Kidney (tissue), 14 donors: ENCODE measurements around the gene OXGR1. TPM values are rescaled to one million over a fixed set of nuclear protein-coding genes. Genes with fewer than 3 reads are reported as not detected.
A peak's percentile ranks its signal among the peaks of the same experiment; 100 is the strongest.

Source experiments
- DNase-seq, 5 donors: peaks; one replicate each; pipeline ENCODE4 v3.0.0-alpha.2; 2013 to 2020
- FAIRE-seq: peaks from 2 replicates; lab custom pipeline; 2012; peaks lifted over from hg19 to GRCh38; lab: Jason Lieb, UNC
- H3K27ac ChIP-seq, 2 donors: one replicate each; pipeline ENCODE4 v1.7.0; 2013; ENCODE audit warnings: low read depth in 2 of 2, low read length in 2 of 2, inconsistent platforms in 1 of 2
- H3K27me3 ChIP-seq: one replicate; pipeline ENCODE4 v1.7.1; 2013; ENCODE audit warnings: low read length, inconsistent platforms; ENCODE audit not compliant: control insufficient read depth, insufficient read depth
- H3K36me3 ChIP-seq, 3 donors: one replicate each; pipeline versions ENCODE4 v1.7.0 to v1.7.1; 2013; ENCODE audit warnings: low read length in 3 of 3, control low read depth in 1 of 3, inconsistent platforms in 1 of 3; ENCODE audit not compliant: insufficient read depth in 3 of 3, control insufficient read depth in 2 of 3
- H3K4me1 ChIP-seq, 3 donors: one replicate each; pipeline versions ENCODE4 v1.7.0 to v1.7.1; 2013; ENCODE audit warnings: low read length in 3 of 3, inconsistent platforms in 1 of 3, low read depth in 1 of 3; ENCODE audit not compliant: control insufficient read depth in 2 of 3, insufficient read depth in 2 of 3
- H3K4me3 ChIP-seq, 3 donors: one replicate each; pipeline versions ENCODE4 v1.7.0 to v1.8.1; 2013; ENCODE audit warnings: low read length in 3 of 3, control low read depth in 1 of 3, inconsistent platforms in 1 of 3
- H3K9ac ChIP-seq, 3 donors: one replicate each; pipeline versions ENCODE4 v1.7.0 to v1.7.1; 2013; ENCODE audit warnings: low read length in 3 of 3, control low read depth in 1 of 3, inconsistent platforms in 1 of 3
- H3K9me3 ChIP-seq, 3 donors: one replicate each; pipeline versions ENCODE4 v1.7.0 to v1.7.1; 2013; ENCODE audit warnings: low read length in 3 of 3, control low read depth in 1 of 3, inconsistent platforms in 1 of 3; ENCODE audit not compliant: control insufficient read depth in 2 of 3, insufficient read depth in 1 of 3
- CTCF ChIP-seq: IDR thresholded peaks from 3 replicates; pipeline ENCODE4 v1.5.1; 2012; ENCODE audit warnings: mild to moderate bottlenecking, moderate library complexity, borderline replicate concordance; ENCODE audit not compliant: insufficient read depth; ENCODE audit errors: extremely low read depth
- intact Hi-C: fragments of 100-400 bp; cut with DNase I; formaldehyde crosslinking; loops from one replicate; pipeline ENCODE4 v1.11.1; 2022
- polyA plus RNA-seq: library from polyadenylated mRNA; stranded (reverse); fragments of 350-450 nt; fragmentation: Illumina TruSeq; extraction: RNeasy Lipid Tissue Mini Kit (QIAGEN cat#74804); gene quantifications from one replicate; pipeline ENCODE4 v1.2.3, GENCODE V29; 2014; ENCODE audit warnings: low read depth, low replicate concordance; ENCODE audit not compliant: insufficient read depth
- total RNA-seq: library from RNA; stranded (reverse); fragmentation: NEBNext Ultra II Directional; extraction: Animal tissue kit (Norgen Biotek cat#: 25700); gene quantifications from one replicate; pipeline ENCODE4 v1.2.1, GENCODE V29; 2021
- donor health status: control.
- donor health status: control.
- donor health status: control.
- donor health status: control.
- donor health status: control.
- donor health status: DM: yes; HTN: yes; CAD: no.
- donor health status: Normal renal cell carcinoma (clear cell type).

Gene OXGR1
- total and polyA plus RNA-seq, 2 donors from 2014 or later: 0.72 to 3.5 TPM

- Histone ChIP-seq H3K4me1 (peaks cover 0 to 6% (median 0%) of the 10 kb centered on the region in 3 donors), H3K27ac (no peak overlapping the region), H3K9ac (no peak overlapping the region), H3K4me3 (no peak overlapping the region), H3K27me3 (no peaks in the 10 kb centered on the region), H3K9me3 (no peaks in the 10 kb centered on the region), H3K36me3 (no peaks in the 10 kb centered on the region)
- FAIRE-seq (no peak), DNase-seq (peak in 1 of 5 donors; percentile 27)
- no peak for TF ChIP-seq CTCF
- intact Hi-C loops: no loop called here
Observed at GRCh38 chr13:96996886-96997285, 2.6 kb upstream of the OXGR1 start.

- H3K27me3 ChIP-seq: no peaks in the 10 kb centered on the region
- no peak for TF ChIP-seq CTCF
- H3K36me3 ChIP-seq: no peaks in the 10 kb centered on the region
- intact Hi-C loops: no loop called here
- FAIRE-seq (no peak), DNase-seq (no peak)
- H3K4me3 ChIP-seq: no peak overlapping the region
- no peak overlapping the region for H3K9ac ChIP-seq
- no peaks in the 10 kb centered on the region for H3K9me3 ChIP-seq
- H3K27ac ChIP-seq: no peak overlapping the region
- H3K4me1 ChIP-seq: peaks cover 0 to 6% (median 0%) of the 10 kb centered on the region in 3 donors
Observed at GRCh38 chr13:96996107-96996506, 1.8 kb upstream of the OXGR1 start.

- Histone ChIP-seq H3K36me3 (no peaks in the 10 kb centered on the region), H3K27me3 (no peaks in the 10 kb centered on the region), H3K9ac (no peak overlapping the region), H3K27ac (no peak overlapping the region), H3K4me1 (peaks cover 0 to 6% (median 0%) of the 10 kb centered on the region in 3 donors), H3K9me3 (no peaks in the 10 kb centered on the region), H3K4me3 (no peak overlapping the region)
- DNase-seq (no peak), FAIRE-seq (no peak)
- intact Hi-C loops: no loop called here
- no peak for TF ChIP-seq CTCF
Observed at GRCh38 chr13:96994858-96995243, 575 bp upstream of the OXGR1 start.

GRCh38 chr13:96993634-96994016 lies 651 bp downstream of the OXGR1 start:
- no peak overlapping the region for H3K27ac ChIP-seq
- no peak for FAIRE-seq

More at GRCh38 chr13:96993634-96994016, 651 bp downstream of the OXGR1 start:
- Histone ChIP-seq H3K4me3 (peak overlapping the region; percentile 38 to 61 (median 40)), H3K4me1 (peaks cover 0 to 6% (median 0%) of the 10 kb centered on the region in 3 donors), H3K9ac (peak overlapping the region in 1 of 3 donors; percentile 20), H3K27me3 (no peaks in the 10 kb centered on the region), H3K9me3 (no peaks in the 10 kb centered on the region), H3K36me3 (no peaks in the 10 kb centered on the region)
- no peak for TF ChIP-seq CTCF
- intact Hi-C loops: no loop called here
- peak in 4 of 5 donors; percentile 56 to 86 (median 76) for DNase-seq
